COR-L47 (cell line): Measurements from ENCODE around the gene TNFAIP2.

Source experiments
- DNase-seq: peaks from one replicate; lab custom pipeline; 2025; lab: John Stamatoyannopoulos, UW

TNFAIP2 gene

DNA sequence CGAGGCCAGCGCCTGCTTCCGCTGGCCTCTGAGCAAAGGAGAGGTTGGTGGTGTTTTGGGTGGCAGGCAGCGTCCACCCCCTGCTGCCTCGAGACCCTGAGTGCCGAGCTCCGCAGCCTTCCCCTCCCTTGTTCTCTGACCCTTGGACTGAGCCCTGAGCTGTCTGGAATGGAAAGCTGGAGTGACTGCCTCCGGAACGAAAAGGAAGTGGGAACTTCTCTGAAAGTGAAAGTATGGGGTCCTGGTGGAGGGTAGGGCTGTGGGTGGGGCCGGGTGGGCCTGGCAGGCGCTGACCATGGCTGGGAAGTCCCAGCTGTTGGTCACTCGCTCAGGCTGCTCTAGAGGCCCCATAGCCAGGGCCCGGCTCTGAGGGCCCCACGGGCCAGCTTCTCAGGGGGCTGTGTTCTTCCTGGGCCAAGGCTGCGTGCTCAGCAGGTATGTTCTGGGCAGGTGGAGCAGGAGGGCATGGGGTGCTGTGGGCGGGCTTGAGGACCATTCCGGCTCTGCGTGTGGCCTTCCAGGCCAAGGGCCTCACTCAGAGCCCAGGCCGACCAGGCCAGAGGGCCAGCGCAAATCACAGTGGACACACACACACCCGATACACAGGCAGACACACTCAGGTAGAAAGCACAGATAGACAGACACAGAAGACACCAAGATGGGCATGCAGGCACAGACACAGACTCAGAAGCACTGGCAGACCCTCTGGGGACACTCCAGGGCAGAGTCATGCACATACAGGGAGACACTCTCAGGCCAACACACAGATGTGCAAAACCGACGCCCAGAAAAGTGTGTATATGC, 28.7 kb upstream of the TNFAIP2 start, which contains the start of gene EXOC3L4:
Gene EXOC3L4 (plus strand): TSS at position 320 of the 804 bp plus-strand sequence. CDS start 5,495 bp downstream, outside the sequence.
- no peak for DNase-seq

DNA sequence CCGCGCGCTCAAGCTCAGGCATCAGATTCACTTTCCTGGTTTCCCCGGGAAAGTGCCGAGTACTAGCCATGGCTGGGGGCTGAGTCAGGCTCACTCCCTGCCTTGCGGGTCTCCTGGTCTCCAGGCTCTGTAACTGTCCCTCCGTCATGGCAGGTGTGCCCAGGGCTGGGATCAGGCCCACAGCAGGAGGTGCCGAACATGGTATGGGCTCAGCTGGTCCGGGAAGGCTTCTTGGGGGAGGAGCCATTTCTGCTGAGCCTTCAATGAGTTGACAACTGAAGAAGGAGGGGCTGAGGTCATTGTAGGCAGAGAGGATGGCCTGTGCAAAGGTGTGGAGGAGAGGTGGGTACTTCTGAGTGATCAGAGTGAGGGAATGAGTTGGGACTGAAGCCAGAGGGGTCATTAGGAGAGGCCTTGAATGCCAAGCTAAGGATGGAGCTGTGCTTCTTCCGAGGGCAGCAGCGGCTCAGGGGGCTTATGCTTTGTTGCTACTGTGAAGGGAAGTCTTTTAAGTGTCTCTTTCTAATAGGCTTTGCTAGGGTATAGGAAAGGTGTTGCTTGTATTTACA, 28.0 kb upstream of the TNFAIP2 start:
- no peak for DNase-seq

DNA sequence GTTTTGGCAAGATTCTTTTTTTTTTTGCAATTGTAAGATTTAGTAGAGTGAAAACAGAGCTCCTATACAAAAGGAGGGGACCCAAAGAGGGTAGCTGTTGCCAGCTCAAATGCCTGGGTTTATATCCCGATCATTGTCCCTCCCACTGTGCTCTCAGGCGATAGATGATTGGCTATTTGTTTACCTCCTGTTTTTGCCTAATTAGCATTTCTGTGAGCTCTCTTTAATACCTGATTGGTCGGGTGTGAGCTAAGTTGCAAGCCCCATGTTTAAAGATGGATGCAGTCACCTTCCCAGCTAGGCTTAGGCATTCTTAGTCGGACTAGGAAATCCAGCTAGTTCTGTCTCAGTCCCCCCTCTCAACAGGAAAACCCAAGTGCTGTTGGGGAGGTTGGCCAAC, 26.9 kb upstream of the TNFAIP2 start:
- no peak for DNase-seq

DNA sequence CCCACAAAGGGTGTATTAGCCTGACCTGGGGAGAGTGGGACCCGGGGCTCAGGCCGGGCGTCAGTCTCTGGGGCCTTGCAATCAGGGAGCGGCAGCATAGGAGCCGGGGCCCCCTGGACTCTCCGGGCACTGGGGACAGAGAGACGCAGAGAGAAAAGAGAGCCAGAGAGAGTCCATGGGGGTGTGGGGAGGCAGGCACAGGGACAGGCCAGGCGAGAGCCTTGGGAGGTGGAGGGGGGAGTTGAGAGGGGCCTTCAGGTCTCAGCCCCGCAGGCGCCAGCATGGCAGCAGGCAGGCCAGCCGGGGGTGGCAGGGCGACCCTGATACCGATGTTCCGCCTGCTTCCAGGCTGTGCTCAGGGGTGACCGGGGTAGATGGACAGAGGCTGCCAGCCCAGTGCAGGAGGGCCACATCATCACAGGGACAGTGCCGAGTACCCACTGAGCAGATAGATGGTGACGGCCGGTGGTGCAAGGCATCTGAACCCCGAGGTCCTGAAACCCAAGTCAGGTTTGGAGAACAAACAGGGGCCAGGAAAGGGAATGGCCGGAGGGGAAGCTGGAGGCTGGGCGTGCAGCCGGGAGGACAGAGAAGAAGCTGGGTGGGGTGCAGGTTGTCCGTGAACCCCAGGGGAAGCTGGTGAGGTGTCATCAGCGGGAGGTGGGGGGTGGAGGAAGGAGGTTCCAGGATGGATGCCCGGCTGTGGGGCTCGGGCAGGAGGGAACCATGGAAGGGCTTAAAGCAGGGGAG, 25.8 kb upstream of the TNFAIP2 start:
- no peak for DNase-seq

DNA sequence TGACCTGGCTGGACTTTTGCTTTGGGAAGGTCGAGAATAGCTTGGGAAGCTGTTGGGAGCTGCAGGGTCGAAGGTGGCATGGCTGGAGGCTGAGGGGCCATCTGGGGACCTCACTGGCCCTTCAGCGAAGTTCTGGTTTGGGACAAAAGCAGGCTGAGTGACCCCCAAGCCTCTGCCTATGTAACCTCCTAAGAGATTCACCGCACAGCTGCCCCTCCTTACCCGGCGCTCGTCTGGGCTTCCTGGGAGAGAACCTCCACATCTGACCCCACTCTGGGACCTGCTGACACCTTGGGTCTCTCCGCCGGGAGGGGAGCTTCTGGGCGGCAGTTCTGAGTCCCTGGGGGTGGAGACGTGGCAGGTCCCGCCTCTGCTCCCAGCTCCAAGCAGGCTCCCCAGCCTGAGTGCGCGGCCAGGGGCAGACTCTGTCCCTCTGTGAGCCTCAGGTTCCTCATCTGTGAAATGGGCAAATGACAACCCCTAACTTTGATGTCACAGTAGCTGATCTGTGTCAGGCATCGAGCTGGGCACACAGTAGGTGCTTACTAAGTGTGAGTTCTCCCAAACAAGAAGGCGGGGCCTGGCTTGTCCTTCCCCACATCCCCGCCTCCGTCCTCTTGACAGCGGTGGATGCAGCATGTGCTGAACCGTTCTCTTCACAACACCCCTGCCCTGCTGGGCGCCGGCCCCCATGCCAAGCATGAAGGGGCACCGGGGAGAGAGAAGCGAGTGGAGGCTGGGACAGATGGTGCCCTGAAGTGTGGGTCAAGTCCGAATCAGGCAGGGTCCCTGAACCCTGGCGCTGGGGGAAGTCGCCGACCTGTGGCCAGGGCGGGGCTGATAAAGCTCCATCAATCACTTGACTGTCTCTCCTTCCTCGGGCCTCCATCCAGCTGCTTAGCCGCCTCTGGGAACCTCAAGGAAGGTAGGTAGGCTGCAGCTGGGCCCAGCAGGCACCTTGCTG, 25.0 kb upstream of the TNFAIP2 start:
- DNase-seq = no peak

DNA sequence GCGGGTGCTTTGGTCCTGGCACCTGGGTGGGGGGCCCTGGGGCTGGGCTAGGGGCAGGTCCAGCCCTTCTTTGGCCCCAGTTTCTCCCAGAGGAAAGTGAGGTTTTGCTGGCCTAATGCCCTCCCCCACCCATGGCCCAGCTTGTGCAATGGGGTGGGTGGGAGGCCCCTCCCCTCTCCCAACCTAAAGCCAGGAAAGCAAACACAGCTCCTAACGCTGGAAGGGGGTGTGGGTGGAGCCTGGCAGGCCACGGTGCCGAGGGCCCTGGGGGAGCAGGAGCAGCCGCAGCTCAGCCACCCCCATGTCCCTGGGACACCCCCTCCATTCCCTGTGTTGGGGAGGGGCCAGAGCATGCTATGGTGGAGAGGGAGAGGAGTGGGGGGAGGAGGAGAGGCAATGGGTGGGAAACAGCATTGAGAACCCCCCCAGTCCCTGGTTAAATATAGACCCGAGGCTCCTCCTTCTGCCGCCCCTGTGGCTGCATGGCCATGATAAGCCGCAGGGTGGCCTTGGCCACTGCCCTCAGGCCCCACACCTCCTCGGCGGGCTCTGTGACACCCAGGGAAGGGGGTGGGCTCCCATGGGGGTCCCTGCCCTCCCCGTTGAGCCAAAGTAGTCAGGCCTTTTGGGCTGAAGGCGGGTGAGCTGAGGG, 24.1 kb upstream of the TNFAIP2 start:
- no peak for DNase-seq

DNA sequence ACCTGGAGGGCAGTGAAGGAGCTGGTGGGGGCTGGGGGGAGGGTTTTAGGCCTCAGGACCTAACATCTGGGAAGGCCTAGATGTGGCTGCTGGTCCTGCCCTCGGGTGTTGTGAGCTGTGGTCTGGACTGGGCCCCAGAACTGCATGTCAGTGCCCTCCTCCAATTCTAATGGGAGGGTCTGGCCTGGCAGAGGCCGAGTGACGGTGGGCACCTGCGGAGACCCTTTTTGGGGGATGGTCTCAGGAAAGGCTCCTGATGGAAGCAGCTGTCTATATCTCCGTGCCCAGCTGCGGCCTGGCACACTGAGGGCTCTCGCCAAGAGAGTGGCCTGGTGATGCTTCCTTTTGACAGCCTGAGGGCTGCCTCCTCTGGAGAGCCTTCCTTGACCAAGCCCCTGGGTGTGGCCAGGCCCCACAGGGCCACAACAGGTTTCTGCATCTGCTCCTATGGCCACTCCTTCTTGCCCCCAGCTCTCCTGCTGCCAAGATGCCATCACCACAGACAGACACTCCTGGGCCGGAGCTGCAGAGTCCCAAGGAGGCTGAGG, 23.5 kb upstream of the TNFAIP2 start:
- no peak for DNase-seq

DNA sequence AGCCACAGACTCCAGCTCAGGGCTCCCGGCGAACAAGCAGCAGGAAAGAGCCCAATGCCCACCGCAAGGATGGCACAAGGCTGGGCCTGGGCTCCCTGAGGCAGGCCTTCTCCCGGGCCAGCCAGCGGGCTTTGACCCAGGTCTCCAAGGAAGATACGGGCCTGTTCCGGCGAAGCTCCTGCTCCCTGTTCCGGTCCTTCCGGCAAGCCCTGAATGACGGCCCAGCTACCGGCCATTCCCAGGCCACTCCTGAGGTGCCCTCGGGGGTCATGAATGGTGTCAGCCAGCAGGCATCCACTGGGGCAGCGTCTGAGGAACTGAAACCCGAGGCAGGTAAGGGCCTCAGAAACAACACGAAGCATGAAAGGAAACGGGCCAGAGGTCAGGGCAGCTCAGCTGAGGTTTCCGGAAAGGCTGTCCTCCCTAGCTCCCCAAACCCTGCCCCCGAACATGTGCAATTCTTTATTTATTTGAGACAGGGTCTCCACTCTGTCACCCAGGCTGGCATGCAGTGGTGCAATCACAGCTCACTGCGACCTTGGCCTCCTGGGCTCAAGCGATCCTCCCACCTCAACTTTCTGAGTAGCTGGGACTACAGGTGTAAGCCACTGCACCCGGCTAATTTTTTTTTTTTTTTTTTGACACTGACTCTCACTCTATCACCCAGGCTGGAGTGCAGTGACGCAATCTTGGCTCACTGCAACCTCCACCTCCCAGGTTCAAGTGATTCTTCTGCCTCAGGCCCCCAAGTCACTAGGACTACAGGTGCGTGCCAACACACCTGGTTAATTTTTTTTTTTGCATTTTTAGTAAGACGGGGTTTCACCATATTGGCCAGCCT, 22.8 kb upstream of the TNFAIP2 start:
- no peak for DNase-seq

DNA sequence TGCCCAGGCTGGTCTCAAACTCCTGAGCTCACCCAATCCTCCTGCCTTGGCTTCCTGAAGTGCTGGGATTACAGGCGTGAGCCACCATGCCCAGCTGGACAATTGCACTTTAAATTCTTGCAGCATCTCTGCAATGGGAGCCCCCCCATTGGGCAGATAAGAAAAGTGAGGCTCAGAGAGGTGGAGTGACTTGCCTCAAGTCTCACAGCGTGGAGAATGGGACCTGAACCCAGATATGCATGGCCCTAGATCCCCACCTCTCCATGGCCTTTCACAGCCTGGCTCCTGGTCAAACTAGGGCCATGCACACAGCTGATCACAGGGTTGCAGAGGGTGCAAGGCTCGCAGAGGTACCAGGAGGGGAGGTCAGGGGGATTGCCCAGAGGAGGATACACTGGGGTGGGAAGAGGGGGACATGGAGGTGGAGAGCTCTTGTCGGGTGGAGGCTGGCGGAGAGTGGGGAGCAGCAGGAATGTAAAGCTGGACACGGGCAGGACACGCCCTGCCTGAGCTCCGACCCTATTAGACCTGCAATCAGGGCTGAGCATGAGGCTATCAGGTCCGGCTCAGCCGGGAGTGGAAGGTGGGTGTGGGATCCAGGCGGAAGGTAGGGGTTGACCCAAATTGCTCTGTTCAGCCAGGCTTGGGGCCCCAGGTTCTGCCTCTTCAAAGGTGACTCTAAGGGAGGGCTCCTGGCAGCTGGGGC, 21.9 kb upstream of the TNFAIP2 start:
- DNase-seq = no peak

DNA sequence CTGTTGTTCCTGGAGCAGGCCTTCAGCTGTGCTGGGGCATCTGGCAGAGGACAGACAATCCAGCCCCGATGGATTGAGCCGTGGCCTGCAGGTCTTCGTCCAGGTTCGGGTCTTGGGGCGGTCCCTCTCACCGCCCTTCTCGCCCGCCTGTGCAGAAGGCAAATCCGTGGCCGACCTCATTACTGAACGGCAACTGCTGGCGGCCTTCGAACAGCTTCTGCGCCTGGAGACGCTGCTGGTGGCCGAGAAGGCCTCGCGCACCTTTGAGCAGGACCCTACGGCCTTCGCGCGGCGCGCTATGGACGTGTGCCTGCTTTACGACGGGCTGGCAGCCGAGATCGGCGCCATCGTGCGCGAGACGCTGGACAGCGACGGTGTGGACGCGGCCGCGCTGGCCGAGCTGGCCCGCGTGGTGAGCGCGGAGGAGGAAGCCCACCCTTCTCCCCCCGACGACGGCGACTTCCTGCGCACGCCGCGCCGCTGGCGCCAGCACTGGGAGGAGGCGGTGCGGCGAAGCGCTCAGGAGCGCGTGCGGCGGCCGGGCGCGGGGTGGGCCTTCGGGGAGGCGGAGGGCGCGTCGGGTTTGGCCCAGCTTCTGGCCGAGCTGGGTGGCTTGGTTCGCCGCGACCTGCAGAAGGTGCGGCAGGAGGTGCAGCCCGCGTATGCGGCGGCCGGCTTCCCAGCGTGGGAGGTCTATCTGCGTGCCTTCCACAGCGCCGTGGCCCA, 21.1 kb upstream of the TNFAIP2 start:
- DNase-seq = no peak

DNA sequence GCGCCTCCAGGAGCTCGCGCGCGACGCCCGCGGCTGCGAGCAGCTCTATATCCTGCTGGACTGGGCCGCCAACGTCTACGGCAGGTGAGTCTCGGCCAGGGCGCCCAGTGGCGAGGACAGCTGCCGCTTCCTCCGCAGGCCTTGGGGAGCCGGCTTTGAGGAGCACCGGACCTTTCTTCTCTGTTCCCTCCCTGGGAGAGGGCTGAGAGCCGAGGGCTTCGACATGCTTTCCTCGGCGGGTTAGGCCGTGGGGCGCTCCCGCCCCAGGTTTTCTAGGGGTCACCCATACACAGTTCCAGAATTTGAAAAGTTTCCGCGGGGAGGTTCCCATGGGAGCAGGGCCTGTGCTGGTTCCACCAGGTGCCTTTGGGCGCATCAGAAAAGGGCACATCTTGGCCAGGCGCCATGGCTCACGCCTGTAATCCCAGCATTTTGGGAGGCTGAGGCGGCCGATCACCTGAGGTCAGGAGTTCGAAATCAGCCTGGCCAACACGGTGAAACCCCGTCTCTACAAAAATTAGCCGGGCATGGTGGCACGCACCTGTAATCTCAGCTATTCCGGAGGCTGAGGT, 20.5 kb upstream of the TNFAIP2 start:
- no peak for DNase-seq

DNA sequence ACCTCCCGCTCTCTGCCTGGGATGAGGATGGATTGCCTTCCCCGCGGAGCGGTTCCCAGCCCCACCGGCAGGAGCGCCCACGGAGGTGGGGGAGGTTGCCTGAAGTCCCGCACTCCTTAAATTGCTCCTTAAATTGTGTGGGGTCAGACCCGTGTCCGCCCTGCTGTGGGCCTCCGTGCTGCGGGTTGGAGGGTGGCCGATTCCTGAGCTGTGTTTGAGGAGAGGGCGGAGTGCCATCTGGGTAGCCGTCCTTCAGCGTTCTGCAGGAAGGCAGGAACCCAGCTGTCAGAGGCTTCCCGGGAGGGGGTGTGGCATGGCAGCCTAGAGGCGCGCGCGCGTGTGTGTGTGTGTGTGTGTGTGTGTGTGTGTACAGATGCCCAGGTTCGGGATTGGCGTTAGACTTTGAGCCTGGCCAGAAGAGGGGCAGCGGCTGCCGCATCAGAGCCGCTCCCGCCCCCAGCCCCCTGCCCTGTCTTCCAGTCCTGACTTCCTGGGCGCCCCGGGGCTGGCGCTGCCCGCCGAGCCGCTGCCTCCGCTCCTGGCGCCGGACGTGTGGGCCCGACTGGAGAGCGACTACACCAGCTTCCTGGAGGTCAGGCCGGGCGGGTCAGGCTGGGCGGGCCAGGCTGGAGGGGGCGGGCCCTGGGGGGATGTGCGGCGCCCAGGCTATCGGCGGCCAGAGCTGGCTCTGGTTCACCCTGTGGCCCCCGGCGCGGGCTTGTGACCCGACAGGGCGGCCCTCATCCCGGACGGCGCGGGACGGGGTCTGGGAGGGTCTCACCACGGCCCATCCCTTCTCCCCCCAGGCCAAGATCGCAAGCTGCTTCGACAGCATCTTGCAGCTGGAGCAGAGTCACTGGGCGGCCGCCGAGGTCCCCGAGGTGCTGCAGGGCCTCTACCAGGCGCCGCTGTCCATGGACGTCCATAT, 19.5 kb upstream of the TNFAIP2 start:
- peak; percentile 80 for DNase-seq

DNA sequence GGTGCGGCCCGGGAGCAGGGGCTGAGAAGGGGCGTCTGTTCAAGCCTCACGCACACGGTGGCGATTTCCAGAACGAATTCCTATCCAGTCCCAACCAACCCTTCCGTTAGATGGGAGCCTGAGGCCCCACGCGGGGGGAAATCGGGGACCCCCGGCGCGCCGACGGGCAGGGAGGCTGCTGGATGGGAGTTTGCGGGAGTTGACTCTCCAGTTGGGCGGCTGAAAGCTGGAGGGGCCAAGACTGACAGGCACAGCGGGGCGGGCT, 18.9 kb upstream of the TNFAIP2 start:
- no peak for DNase-seq

DNA sequence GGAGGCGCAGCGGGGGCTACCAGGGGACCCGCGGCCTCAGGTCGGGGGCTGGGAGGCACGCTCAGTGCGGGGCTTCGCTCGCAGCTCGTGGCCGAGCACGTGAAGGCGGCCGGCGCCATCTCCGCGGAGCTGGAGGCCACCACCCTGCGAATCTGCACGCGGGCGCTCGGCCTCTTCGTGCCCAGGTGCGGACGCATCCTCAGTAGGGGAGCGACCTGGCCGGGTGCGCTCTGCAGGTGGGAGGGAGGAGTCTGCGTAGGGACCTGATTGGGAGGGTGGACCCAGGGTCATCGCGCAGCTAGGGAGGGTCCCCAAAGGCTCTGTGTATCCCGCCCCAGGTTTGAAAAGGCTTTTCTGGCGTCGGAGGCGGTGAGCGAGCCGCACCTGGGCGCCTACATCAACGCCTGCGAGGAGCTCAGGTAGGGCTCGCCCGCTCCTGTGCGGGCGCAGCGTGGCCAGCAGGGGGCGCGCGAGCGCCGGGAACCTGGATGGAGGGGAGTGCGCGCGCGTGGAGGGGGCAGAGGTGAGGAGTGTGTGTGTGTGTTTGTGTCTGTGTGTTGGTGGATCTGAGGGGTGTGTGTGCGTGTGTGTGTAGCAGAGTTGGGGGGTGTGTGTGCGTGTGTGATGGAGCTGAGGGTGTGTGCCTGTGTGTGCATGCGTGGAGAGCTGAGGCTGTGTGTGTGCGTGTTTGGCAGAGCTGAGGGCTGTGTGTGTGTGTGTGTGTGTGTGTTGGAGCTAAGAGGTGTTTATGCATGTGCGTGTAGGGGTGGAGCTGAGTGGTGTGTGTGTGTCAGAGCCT, 18.4 kb upstream of the TNFAIP2 start:
- peak; percentile 80 for DNase-seq

DNA sequence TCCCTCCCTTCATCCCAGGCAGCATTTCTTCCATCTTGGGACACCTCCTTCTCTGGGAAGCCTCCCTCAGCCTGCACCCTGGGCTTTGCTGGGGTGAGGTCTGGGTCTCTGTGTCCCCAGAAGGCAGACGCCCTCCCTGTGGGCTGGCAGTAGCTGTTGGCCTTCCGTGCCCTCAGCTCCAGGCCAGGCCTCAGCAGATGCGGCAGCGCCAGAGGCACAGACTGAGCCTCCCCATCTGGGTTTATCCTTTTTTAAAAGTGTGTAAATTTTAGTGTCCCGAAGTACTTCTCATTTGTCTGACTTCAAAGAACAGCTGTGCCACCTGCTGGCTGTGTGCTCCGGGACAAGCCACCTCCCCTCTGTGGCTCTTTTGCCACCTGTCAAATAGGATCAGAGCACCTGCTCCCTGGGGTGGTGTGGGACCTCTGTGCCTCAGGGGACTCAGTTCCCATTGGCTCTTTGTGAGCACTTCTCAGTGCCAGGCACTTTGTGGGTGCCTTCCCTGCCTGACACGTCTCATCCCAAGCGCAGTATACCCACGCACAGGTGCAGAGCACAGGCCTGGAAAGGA, 17.6 kb upstream of the TNFAIP2 start:
- no peak for DNase-seq

DNA sequence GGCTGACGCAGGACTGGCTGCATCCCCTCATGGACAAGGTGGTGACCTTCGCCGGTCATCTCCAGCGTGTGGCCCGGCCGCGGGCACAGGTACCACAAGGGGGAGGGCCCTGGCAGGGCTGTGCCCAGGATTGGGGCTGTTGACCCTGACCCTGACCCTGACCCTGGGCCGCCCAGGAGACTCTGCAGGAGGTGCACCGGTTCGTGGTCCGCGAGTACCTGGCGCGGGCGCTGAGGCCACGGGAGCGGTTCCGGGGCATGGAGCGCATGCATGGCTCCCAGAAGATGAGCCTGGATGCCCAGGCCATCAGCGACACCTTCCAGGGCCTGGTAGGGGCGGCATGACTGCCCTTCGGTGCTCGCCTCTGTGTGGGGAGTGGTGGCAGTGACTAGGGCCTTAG, 15.8 kb upstream of the TNFAIP2 start:
- no peak for DNase-seq
